GM19438 (cell line): ENCODE measurements around the gene ATG2A.

Experiments
- ATAC-seq: cut with Tn5 transposase; IDR thresholded peaks from one replicate; pipeline ENCODE4 v1.9.1; 2021; ENCODE audit warnings: low read depth; ENCODE audit not compliant: unreplicated experiment

ATG2A gene

DNA sequence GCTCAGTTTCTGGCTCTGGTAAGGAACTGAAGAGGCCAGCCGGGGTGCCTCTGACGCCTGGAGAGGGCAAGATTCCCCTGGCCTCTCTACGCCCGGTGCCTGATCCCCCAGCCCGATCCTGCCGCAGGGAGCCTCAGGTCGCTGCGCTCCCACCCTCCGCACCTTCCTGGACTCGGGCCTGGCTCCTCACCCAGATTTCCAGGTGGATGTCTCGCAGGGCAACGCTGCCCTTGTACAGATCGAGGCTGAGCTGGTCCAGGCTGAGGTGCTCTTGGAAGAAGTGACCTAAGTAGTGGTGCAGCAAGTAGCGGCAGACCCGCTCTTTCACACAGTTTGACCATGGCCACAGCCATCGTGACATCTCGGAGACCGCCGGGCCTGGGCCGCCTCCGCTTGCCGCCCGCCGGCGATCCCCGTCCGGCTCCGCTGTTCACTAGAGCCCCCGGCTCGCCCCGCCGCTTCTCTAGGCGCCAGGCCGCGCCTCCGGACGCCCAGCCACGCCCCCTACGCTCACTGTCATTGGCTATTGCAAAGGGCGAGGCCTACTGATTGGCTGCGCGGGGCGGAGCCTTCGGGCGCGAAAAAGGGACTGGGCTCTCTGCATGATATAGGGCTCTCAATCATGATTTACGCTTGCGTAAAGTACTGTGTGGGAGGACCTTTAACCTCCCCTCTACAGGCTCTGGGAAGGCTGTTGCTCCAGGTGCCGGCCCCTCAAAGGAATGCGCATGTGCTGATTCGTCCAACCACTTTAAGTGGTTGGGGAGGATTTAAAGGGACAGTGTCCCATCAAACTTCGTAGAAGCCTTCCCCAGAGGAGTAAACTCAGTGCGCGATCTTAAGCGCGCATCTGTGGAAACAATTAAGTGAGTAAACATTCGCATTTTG, at the start of gene ATG2A:
ATG2A (minus strand) TSS at position 435 of the 888 bp plus-strand sequence; CDS start at position 361, 74 bp downstream.
- ATAC-seq, result peak; percentile 94

DNA sequence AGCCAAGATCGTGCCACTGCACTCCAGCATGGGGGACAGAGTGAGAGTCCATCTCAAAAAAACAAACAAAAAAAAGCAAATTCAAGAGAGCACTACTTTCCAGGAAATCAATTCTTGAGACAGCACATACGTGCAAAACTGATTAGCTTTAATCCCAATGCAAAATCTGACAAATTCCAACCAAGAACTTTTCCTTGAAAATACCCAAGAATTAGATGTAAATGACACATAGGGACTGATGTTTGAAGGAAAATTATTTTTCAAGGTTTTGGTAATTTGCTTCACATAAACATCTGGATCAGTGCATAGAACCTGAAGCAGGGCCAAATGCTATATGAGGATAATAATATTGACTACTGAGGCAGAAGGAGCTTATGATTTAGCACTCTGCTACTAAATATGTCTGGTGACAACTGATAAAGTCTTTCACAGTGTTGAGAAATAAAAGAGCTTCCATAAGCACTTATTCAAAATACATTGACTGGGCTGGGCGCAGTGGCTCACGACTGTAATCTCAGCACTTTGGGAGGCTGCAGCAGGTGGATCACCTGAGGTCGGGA, 46.1 kb upstream of the ATG2A start:
- no peak for ATAC-seq

DNA sequence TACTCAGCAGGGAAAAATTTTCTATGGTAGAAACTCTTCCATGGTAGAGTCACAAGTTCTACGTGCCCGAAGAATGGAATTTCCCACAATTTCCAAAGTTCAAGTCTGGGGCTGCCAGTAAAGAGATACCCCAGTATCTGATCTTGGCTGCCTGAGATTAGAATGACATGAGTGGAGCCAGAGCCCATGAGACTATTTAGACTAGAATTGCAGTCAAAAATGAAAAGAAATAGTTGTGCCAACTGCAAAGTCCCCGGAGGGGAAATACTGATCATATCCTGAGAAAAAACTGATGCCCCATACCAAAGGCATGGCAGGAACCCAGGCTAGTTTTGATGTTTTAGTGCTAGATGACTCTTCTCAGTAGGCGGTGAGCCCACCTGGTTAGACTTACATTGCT, 43.7 kb upstream of the ATG2A start:
- no peak for ATAC-seq

DNA sequence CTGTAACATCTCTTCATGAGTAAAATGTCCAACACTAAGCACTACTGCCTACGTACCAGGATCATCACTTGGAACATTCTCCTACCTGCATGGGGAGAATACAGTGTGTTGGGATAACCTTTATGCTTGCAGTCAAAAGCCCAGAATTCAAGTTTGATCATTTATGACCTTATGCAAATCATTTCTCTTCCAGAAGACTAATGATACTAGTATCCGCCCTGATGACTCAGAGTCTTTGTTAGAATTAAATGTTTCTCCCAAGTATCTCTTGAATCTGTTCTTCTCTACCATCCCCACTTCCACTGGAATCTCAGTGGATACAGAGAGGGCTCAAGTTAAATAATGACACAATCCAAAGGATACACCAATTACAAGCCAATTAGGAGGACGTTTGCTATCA, 42.5 kb upstream of the ATG2A start:
- no peak for ATAC-seq

DNA sequence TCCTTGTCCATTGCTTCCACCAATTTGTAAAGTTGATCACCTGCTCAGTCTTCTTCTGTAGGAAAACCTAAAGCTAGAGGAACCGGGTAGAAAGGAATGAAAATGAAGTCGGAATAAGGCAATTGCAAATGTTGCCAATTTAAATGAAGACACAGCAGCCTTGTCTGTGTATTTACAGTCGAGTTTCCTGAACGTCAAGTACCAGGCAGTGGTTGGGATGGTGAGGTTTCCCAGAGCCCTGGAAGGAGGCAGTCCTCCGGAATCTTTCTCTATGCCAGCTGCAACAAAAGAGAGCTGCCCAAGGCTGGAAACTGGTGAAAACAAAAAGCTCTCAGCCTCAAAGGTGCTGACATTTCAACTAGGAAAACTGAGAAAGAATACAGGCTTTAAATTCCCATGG, 37.2 kb upstream of the ATG2A start:
- ATAC-seq, result no peak

DNA sequence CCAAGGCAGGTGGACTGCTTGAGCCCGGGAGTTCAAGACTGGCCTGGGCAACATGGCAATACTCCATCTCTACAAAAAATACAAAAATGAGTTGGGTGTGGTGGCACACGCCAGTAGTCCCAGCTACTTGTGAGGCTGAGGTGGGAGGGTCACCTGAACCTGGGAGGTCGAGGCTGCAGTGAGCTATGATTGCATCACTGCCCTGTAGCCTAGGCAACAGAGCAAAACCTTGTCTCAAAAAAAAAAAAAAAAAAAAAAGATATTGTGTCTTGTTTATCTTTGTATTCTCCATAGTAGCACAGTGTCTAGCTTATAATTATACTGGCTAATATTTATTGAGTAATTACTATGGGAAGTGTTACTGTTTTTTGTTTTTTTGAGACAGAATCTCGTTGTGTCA, 34.5 kb upstream of the ATG2A start:
- no peak for ATAC-seq

DNA sequence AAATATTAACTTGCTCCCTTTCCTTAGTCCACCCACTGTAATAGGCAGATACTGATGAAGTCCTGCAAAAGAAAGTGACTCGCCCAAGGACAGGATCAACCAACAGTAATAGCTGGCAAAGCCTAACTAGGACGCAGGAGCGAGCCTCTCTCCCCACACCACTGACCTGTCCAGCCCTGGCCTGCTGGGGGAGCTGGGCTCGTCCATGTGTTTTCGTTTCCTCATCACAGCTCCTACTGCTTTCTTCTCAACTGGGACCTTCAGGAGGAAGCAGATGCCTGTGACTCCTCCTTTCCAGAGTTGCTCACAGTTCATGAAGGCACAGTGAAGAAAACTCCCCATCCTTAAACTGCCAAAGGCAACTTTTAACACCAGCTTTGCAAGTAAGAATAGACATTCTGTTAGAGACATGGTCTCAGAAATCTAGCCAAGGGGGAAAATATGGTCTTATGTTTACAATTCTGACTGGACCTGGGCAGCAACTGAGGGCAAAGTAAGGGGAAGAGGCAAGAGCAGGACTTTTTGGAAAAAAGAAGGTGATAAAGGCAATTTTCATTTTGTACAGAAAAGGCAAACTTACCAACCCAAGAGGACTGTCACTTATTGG, 30.3 kb upstream of the ATG2A start:
- ATAC-seq, result no peak

DNA sequence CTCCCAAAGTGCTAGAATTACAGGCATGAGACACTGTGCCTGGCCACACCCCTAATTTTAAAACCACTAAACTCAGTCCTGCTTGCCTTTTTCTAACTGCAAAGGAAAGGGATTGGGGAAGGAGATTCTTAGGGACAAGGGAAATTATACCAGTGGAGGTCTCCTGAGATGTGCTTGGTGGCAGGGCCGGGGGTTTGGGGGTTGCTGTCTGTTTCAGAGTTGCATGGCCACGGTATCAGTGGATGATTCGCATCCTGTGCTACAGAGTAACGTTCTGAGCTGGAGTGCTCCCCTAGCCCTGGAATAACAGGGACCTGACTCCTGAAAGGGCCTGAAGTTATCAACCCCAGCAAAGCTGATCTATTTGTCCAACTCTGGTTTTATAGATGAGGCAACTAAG, 19.5 kb upstream of the ATG2A start:
- ATAC-seq, result no peak

DNA sequence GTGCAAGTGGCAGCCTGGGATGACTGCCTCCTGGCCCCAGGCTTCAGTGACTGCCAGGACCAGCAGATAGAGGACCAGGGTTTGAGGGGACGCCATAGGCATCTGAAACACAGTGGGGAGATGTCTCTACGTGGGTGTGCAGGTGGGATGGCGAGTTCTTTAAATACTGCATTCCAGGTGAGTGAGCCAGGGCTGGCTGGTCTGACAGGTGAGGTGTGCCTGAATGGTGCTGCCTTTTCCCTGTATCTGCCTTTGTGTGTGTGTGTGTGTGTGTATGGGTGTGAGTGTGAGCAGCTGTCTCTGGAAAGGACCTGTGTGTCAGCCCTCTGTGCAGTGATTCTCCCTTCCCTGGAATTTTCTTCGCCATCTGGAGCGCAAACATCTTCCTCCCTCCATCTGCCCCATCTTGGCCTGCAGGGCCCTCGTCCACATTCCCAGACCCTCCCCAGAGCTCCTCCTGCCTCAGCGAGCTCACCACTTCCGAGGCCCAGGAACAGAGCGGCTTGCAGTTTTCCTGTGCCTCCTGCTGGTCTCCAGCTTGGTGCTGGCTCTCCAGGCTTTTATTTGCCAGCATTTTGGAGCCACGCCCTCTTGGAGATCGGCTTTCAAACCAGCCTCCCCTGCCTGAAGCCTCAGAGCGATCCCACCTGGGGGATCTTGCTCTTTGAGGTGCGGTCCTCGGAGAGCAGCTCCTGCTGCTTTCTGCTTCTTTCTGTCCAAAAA, 18.5 kb upstream of the ATG2A start, which contains the start of gene GPHA2:
GPHA2 (minus strand) TSS at position 535 of the 723 bp plus-strand sequence; CDS start at position 102, 433 bp downstream.
- no peak for ATAC-seq

DNA sequence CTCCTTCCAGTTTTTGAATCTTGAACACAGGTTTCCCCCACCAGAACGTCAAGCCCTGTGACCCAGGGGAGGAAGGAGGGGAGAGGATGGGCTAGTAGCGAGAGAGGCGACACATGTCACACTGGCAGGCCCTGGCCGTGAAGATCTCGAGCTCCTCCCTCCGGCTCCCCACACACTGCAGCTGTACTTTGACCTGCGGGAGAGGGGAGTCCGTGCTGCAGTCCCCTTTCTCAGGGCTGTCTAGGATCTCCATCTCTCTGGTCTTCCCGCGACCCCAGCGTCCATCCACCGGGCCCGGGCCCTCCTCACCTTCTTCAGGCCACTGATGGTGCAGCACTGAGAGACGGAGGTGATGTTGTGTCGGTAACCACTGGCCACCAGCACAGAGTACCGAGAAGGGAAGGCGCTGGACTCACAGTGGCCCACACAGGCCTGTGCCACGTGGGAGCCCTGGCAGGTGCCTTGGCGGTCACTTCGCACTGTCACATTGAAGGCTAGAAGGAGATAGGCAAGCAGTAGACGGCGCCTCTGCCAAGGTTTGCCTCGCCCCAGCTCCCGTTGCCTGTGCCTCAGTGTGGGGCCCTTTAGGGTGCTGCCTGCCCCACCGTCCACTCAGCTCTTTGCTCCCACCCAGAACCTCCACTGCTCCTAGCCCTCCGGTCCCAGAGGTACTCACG, 17.8 kb upstream of the ATG2A start:
- ATAC-seq, result no peak

DNA sequence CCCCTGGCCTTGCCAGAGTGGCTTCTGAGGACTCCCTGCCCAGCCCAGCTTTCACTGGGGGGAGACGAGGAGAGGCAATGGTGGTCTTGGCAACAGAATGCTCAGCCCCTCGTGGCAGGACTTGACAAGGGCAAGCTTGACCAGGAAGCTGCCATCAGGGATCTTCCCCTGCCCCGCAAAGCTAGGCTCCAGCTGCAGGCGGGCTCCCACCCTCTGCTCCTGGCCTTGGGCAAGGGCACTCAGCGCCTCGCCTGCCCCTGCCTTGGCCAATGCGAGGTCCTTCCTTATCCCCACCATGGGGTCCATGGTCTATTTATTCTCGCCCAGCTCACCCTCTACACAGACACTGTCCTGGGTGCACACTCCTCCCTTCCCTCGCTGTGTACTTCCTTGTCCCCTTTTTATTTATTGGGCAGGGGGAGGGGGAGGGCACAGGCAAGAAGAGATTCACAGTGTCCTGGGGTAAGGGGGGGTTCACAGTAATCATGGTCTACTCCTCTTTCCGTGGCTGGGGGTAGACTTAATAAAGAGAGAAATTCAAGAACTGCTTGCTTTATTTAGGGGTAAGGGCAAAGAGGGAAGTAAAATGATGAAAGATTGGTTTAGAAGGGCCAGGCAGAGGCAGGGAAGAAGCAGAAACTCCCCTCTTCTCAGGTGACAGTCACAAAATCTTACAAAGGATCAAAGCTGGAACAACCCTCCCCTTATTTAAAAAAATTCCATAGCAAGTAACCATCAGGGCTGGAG, 17.1 kb upstream of the ATG2A start:
- no peak for ATAC-seq

DNA sequence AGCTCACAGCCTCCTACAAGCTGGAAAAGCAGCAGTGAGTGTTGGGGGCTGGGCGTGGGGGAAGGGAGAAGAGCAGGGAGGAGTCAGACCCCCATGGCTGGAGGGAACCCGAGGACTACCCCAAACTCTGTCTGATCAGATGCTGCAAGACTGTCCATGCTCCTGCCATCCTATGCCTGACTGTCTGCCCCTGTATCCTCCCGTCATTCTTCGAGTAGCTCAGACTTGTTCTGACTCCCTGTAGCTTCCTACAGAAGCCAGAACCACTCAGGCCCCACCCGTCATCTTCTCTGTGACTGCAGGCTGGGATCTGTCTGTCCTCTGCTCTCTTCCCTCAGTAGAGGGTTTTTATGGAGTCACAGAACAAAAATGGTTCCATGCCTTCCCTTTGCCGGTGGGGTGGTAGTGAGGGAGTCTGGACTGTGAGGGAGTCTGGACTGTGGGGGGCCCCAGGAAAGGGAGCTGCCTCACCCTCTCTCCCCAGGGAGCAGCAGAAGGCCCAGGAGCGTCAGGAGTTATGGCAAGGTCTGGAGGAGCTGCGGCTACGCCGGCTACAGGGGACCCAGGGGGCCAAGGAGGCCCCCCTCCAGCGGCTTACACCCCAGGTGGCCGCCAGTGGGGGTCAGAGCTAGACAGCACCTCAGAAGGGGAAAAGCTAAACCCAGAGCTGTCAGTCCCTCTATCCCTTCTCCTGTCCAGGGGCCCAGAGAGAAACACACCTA, 16.4 kb upstream of the ATG2A start:
- no peak for ATAC-seq

DNA sequence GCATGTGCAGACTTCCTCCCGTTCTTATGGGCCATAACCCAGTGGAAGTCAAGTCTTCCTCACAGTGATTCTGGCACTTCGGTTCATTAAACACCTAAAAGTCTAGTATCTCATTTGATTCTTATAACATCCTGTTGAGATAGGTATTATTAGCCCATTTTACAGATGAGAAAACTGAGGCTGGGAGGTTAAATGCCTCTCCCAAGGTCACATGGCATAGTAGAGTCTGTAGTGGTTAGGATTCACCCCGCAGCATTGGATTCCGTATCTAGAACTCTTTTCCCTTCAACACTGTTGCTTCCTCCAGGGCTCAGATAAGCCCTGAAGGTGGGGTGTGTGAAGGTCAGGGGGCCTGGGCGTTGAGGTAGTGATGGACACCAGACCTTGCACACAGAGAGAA, 15.3 kb upstream of the ATG2A start:
- no peak for ATAC-seq

DNA sequence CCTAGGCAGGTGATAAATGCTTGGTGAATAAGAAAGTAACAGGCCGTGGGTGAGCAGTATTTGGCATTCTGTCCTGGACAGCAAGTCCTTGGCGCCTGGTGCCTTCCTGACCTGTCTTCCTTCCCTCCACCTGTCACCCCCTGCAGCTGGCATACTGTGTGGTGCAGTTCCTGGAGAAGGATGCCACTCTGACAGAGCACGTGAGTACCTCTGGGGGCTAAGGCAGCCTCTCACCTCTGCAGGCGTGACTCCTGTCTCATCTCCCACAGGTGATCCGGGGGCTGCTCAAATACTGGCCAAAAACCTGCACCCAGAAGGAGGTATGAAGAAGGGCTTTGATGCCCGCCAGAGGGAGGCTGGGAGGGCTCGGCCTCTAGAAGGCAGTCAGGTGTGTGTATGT, 14.3 kb upstream of the ATG2A start:
- no peak for ATAC-seq

DNA sequence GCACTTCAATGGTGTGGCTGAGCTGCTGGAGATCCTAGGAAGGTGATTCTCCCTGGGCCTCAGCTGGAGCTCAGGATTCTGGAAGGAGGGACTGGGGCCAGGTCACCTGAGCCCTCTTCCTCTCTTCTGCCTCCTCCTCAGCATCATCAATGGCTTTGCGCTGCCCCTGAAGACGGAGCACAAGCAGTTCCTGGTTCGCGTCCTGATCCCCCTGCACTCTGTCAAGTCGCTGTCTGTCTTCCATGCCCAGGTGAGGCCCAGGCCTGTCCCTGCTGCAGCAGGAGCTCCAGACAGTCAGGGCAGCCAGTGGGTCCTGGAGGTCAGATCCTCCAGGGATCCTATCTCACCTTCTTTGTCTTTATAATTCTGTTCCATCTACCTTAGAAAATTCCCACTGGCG, 13.3 kb upstream of the ATG2A start:
- ATAC-seq, result no peak

DNA sequence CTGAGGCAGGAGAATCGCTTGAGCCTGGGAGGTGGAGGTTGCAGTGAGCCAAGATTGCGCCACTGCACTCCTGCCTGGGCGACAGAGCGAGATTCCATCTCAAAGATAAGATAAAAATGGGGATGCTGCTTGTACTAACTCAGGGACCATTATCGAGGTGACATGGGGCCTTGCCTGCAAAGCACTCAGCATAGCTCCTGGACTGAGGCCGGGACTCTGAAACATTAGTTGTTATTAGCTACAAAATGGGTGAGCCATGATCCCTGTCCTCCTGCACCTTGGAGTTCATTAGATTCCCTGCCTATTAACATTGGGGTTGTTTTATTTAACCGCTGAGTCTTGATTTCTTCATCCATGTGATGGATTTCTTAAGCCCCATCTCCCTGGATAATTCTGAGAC, 12.6 kb upstream of the ATG2A start:
- no peak for ATAC-seq

DNA sequence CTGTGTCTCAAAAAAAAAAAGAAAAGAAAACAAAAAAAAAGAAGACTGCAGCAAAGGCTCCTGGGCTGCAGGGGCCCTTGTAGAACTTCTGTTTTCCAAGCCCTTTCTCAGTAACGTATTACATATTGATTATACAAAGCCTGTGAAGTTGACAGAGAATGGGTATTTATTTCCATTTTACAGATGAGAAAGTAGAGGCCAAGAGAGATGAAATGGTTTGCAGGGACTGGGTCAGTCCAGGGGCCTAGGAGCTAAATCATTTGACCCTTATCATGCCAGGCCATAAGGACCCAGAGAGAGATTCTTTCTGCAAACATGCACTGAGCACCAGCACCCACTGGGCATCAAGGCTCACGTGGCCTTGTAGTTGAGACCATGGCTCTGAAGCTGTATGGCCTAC, 11.9 kb upstream of the ATG2A start:
- ATAC-seq, result no peak

DNA sequence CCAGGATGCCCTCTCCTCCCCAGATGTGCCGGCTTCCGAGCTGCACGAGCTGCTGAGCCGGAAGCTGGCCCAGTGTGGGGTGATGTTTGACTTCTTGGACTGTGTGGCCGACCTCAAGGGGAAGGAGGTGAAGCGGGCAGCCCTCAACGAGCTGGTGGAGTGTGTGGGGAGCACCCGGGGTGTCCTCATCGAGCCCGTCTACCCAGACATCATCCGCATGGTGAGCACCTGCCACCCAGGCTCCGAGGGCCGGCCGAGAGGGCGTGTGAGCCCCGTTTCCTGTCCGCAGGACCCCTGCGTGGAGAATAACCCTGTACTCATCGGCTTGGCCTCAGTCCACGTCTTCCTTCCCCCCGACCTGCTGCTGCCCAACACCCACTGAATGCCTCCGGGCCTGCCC, 9.7 kb upstream of the ATG2A start:
- no peak for ATAC-seq
